Superior temporal gyrus (tissue), 1 donor: ENCODE measurements around the gene ZNF229.
"Not testable (repeated sequence)": the region's sequence is repeated elsewhere in the genome, so short reads cannot be mapped to it uniquely, and the experiment has no call there.

Experiments used
- DNase-seq: peaks from one replicate; pipeline ENCODE4 v3.0.0-alpha.2; 2016; ENCODE audit errors: extremely low spot score

Gene ZNF229

GRCh38 chr19:44447916-44448674 lies at the start of gene ZNF229:
Gene ZNF229 (minus strand): TSS chr19:44448472. CDS start chr19:44442847, 5,625 bp downstream.
- peak; percentile 72 for DNase-seq

DNA sequence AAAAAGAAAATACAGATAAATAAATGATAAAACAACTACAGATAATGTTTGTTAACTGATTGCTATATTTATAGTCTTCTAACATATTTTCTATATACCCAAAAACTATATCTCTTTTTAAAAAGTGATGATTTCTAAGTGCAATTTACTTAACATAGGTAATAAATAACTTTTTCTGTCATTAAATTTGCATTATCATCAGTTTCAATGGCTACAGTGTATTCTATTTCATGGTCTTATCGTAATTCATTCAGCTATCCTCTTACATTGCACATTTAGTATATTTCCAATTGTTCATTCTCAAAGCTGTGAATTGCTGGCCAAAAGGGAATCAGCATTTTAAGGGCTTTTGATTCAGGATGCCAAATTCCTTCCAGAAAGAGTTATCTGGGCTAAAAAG lies 48.4 kb upstream of the ZNF229 start:
- DNase-seq: no peak

GRCh38 chr19:44476559-44477408 lies 28.5 kb upstream of the ZNF229 start:
- no peak for DNase-seq

GRCh38 chr19:44468730-44469129 lies 20.5 kb upstream of the ZNF229 start:
- not testable (repeated sequence) for DNase-seq

- not testable (repeated sequence) for DNase-seq
Measured at GRCh38 chr19:44462600-44463286, 14.5 kb upstream of the ZNF229 start.

GRCh38 chr19:44456016-44456415 lies 7.7 kb upstream of the ZNF229 start:
- DNase-seq: not testable (repeated sequence)

- DNase-seq: no peak
Measured at GRCh38 chr19:44455100-44455499, 6.8 kb upstream of the ZNF229 start.

DNA sequence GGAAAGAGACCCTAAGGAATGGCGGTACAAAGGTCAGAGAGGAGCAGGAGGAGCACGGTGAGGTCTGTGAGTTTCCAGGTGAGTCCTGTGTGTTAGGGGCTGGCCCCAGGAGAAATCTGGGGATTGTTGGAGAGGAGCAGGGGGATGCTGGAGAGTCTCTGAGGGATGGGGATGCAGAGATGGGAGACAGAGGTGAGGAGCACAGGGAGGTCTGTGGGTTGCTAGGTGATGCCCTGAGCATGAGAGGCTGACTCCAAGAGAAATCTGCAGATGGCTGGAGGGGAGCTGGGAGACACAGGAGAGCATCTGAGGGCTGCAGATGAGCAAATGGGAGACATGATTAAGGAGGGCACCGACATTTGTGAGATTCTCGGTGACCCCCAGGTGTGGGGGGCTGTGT lies 4.1 kb upstream of the ZNF229 start:
- DNase-seq: no peak

DNA sequence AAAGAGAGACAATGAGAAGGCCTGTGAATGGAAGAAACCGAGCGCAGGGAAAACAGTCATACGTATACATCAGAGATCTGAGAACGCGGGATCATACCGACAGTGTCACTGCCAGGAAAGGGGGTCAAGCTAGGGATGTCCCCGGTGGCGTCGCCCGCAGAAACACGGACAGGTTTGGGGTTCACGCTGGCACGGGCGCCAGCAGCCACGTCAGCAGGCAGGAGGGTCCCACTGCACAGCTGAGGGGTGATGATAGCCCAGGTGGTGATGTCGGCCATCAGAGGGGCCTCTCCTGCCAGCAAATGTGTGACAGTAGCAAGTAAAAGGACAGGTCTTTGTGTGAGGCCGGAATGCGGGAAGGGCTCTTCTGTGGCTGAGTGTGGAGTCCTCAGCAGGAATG lies 3.4 kb upstream of the ZNF229 start:
- DNase-seq: no peak

DNA sequence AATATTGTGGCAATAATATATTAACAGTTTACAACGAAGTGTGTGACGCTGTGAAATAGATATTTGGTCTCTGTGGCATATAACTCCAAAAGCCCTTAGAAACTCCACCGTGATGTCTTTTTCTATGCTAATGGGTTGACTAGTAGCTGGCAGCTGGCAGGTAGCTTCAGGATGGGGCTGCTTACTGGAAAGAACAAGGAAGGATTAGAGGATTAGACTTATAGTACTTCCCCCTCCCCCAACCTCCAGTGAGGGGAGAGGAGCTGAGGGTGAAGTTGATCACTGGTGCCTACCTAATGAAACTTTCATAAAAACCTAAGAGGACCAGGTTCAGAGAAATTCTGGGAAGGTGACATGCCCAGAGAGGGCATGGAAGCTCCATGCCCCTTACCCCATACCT lies 9.8 kb downstream of the ZNF229 start:
- DNase-seq: no peak

GRCh38 chr19:44435441-44435840 lies 12.8 kb downstream of the ZNF229 start:
- no peak for DNase-seq

DNA sequence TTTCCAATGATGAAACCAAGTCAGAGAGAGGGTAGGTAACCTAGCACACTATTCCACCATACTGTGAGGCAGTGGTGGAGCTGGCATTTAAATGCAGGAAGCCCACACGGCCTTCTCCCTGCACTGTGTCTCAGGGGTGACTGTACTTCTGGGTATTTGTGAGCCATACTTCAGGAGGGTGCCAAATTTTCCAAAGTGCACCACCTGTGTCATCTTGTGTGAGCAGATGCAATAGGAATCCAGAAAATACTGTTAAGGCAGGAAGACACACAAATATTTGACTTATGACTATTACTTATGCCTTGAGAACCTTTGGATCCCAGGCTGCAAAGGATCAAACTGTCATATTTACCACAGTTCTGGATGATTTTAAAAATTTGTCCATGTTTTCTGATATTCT lies 17.3 kb downstream of the ZNF229 start:
- DNase-seq: no peak

DNA sequence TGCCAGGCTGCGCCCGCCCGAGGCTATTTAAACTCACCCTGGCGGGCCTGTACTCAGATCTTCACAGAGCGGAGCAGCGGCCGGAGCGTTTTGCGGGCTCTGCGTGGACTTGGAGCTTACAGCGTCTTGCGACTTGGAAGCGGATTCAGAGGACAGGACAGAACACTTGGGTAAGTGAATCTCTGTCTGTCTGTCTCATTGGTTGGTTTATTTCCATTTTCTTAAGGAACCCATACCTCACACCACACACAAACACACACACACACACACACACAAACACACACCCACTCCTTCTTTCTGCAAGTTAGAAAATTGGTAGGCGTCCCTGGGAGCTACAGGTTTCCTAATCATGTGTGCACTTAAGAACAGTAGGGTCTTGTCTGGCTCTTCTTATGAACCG lies 32.7 kb downstream of the ZNF229 start:
- DNase-seq: not testable (repeated sequence)

- peak; percentile 96 for DNase-seq
Measured at GRCh38 chr19:44401139-44402115, 46.8 kb downstream of the ZNF229 start, which contains the start of gene ZNF285. Gene ZNF285 (minus strand): TSS chr19:44401608. CDS start chr19:44397213, 4,395 bp downstream.

DNA sequence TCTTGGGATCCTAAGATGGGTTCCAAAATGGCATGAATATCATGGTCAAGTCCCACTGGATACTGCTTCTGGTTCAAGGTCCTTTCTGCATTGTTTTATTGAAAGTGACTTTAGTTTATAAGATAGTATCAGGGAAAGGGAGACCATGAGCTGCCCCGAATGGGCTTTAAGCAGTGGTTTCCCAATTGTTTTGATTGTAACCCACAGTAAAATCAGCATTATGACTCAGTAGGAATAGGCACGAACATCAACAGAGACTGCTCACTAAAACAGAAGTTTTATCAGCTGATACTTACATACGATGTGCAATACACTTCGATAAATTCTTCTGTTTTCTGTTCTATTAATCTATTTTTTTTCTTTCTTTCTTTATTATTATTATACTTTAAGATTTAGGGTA lies 59.0 kb downstream of the ZNF229 start:
- DNase-seq: not testable (repeated sequence)
